ENCODE results near the gene PLCXD3. TPM values are rescaled to one million over a fixed set of nuclear protein-coding genes. Genes with fewer than 3 reads are reported as not detected.
A peak's percentile ranks its signal among the peaks of the same experiment; 100 is the strongest.

Gene PLCXD3
- total RNA-seq, 1 donor, result 17.7 TPM

GRCh38 chr5:41418220-41419031 is 92.0 kb downstream of the PLCXD3 start:
- TF ChIP-seq, protein P1, sequence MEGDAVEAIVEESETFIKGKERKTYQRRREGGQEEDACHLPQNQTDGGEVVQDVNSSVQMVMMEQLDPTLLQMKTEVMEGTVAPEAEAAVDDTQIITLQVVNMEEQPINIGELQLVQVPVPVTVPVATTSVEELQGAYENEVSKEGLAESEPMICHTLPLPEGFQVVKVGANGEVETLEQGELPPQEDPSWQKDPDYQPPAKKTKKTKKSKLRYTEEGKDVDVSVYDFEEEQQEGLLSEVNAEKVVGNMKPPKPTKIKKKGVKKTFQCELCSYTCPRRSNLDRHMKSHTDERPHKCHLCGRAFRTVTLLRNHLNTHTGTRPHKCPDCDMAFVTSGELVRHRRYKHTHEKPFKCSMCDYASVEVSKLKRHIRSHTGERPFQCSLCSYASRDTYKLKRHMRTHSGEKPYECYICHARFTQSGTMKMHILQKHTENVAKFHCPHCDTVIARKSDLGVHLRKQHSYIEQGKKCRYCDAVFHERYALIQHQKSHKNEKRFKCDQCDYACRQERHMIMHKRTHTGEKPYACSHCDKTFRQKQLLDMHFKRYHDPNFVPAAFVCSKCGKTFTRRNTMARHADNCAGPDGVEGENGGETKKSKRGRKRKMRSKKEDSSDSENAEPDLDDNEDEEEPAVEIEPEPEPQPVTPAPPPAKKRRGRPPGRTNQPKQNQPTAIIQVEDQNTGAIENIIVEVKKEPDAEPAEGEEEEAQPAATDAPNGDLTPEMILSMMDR (IDR thresholded peaks at IDR 0.05; ENCODE audit: insufficient read depth, low read length), result no peak
- peak; percentile 67 for DNase-seq (ENCODE audit: low read depth)

DNA sequence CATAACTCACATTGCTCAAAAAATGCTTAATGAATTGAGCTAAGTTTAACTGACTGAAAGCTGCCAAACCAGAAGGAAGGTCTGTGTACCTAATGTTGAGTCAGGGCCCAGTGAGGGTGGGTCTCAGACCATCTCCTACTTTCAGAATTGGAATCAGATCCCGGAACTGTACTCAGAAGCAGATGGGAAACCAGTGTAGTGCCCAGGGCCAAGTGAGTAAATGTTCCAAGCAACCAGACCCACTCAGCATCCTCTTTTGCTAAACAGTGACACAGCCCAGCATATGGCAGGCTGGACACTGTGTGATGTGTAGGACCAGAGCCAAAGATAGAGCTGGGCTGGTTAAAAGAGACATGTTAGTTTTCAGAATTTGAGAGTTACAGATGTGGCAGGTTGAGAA is 94.1 kb downstream of the PLCXD3 start:
- TF ChIP-seq, protein P1 (IDR thresholded peaks at IDR 0.05; ENCODE audit: insufficient read depth, low read length), result no peak
- no peak for DNase-seq (ENCODE audit: low read depth)
- H3K4me3 ChIP-seq (ENCODE audit: low read depth, low read length), result no peak overlapping the region

More at GRCh38 chr5:41418220-41419031, 92.0 kb downstream of the PLCXD3 start:
- H3K4me3 ChIP-seq (ENCODE audit: low read depth, low read length), result no peak overlapping the region

- no peak for DNase-seq (ENCODE audit: low read depth)
- TF ChIP-seq, protein P1 (IDR thresholded peaks at IDR 0.05; ENCODE audit: insufficient read depth, low read length), result no peak
Measured at GRCh38 chr5:41415242-41415641, 95.2 kb downstream of the PLCXD3 start.

GRCh38 chr5:41414598-41414997 is 95.8 kb downstream of the PLCXD3 start:
- H3K4me3 ChIP-seq (ENCODE audit: low read depth, low read length), result no peak overlapping the region
- TF ChIP-seq, protein P1 (IDR thresholded peaks at IDR 0.05; ENCODE audit: insufficient read depth, low read length), result no peak
- peak; percentile 98 for DNase-seq (ENCODE audit: low read depth)

More at GRCh38 chr5:41415242-41415641, 95.2 kb downstream of the PLCXD3 start:
- no peak overlapping the region for H3K4me3 ChIP-seq (ENCODE audit: low read depth, low read length)

GRCh38 chr5:41413074-41413473 is 97.3 kb downstream of the PLCXD3 start:
- DNase-seq (ENCODE audit: low read depth), result peak; percentile 38
- H3K4me3 ChIP-seq (ENCODE audit: low read depth, low read length), result no peak overlapping the region
- TF ChIP-seq, protein P1 (IDR thresholded peaks at IDR 0.05; ENCODE audit: insufficient read depth, low read length), result no peak

DNA sequence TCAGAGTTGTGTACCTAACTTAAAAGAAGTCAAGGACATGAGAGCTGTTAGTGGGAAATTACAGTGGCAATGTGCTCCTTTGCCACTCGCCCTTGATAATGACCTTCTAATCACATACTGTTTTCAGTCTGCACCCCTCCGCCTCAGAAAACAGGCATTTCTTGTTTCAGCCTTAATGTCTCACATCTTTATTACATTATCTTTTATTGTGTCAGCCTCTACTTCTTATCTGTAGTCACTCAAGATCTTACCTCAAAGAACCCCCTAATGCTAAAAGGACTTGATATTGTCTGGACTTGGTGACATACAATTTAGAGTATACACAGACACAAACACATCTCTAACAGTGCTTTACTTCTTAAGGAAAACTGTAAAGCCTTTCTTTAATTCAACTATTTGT is 97.9 kb downstream of the PLCXD3 start:
- no peak for DNase-seq (ENCODE audit: low read depth)
- no peak overlapping the region for H3K4me3 ChIP-seq (ENCODE audit: low read depth, low read length)
- TF ChIP-seq, protein P1 (IDR thresholded peaks at IDR 0.05; ENCODE audit: insufficient read depth, low read length), result no peak
